ENCODE measurements around the gene UBE4A. TPM values are rescaled to one million over a fixed set of nuclear protein-coding genes. Genes with fewer than 3 reads are reported as not detected.

The UBE4A gene
- total RNA-seq, 2 donors from 2014 or later = 44.8 to 46.9 TPM

DNA sequence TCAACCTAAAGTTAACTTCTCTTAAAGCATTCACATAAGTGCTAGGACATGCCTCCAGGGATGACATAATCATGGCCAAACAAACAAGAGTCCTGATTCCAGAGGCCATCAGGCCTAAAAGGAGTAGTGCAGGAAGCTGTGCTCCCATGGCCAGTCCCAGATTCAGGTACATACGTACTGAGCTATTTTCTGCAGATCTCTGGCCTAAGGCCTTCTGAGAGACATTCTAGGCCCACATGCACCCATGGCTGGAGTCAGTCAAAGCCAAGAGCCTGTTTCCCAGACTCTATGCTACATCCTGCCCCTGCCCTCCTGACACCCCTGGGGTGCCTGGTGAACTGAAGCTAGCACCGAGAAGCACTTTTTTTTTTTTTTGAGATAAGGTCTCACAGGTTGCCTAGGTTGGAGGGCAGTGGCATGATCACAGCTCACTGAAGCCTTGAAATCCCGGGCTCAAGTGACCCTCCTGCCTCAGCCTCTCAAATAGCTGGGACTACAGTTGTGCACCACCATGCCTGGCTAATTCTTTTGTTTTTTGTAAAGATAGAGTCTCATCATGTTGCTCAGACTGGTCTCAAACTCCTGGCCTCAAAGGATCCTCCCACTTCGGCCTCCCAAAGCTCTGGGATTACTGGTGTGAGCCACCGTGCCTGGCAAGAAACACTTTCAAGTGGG, 17.4 kb upstream of the UBE4A start:
- Histone ChIP-seq H3K9me3 (no peaks in the 10 kb centered on the region), H3K27ac (no peak overlapping the region), H3K4me1 (no peaks in the 10 kb centered on the region), H3K4me3 (peak overlapping the region; percentile 9), H3K36me3 (no peaks in the 10 kb centered on the region), H3K9ac (ENCODE audit: low read depth in 2 of 2, low read length in 2 of 2) (peak overlapping the region in 1 of 2 donors; percentile 47), H3K27me3 (no peaks in the 10 kb centered on the region)
- DNase-seq = no peak
- no peak for TF ChIP-seq CTCF (IDR thresholded peaks at IDR 0.05)
- intact Hi-C loops (cut with DNase I) = no loop called here

DNA sequence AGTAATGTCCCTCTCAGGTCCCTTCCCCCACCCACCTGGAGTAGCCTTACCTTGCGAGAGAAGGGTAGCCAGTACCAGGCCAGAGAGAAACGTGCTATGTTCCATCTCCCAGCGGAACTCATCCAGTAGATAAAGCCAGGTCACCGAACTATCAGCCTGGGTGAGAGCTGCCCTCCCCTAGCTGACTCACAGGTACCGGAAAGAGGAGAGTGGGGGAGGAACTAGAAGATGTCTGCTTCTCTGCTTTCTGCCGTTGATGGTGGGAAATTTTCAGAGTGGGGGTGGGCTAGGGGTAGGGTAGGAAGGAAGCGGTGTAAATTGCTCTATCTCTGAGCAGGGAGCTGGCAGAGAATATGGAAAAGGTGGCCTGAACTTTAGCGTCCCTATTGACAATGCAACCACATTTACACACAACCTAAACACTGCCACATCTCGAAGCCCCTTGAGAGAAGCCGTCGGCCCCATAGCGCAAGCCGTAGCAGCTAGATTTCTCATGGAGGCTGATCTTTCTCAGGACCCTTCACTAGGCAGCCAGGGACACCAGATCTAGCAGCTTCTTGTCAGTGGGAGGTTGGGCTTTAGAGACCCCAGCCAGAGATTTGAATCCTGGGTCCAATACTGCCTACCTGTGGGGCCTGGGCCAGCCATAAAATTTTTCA, 16.8 kb upstream of the UBE4A start, which contains the start of gene CD3D:
Gene CD3D (minus strand): TSS at position 203 of the 659 bp plus-strand sequence. CDS start 98 bp downstream, at position 105.
- DNase-seq = no peak
- Histone ChIP-seq H3K27me3 (no peaks in the 10 kb centered on the region), H3K36me3 (no peaks in the 10 kb centered on the region), H3K27ac (peak within 1 kb of the TSS; percentile 40), H3K4me3 (peak within 1 kb of the TSS; percentile 9), H3K9ac (ENCODE audit: low read depth in 2 of 2, low read length in 2 of 2) (peak within 1 kb of the TSS in 1 of 2 donors; percentile 47), H3K4me1 (no peaks in the 10 kb centered on the region), H3K9me3 (no peaks in the 10 kb centered on the region)
- intact Hi-C loops (cut with DNase I) = no loop called here
- TF ChIP-seq CTCF (IDR thresholded peaks at IDR 0.05) = no peak

GRCh38 chr11:118343248-118343647, 16.2 kb upstream of the UBE4A start:
- H3K27me3 ChIP-seq = no peaks in the 10 kb centered on the region
- peak overlapping the region; percentile 25 for H3K27ac ChIP-seq
- intact Hi-C loops (cut with DNase I) = no loop called here
- H3K4me3 ChIP-seq = no peak overlapping the region
- TF ChIP-seq CTCF (IDR thresholded peaks at IDR 0.05) = no peak
- DNase-seq = no peak
- H3K4me1 ChIP-seq = no peaks in the 10 kb centered on the region
- no peaks in the 10 kb centered on the region for H3K9me3 ChIP-seq
- no peaks in the 10 kb centered on the region for H3K36me3 ChIP-seq
- H3K9ac ChIP-seq (ENCODE audit: low read depth in 2 of 2, low read length in 2 of 2) = no peak overlapping the region

DNA sequence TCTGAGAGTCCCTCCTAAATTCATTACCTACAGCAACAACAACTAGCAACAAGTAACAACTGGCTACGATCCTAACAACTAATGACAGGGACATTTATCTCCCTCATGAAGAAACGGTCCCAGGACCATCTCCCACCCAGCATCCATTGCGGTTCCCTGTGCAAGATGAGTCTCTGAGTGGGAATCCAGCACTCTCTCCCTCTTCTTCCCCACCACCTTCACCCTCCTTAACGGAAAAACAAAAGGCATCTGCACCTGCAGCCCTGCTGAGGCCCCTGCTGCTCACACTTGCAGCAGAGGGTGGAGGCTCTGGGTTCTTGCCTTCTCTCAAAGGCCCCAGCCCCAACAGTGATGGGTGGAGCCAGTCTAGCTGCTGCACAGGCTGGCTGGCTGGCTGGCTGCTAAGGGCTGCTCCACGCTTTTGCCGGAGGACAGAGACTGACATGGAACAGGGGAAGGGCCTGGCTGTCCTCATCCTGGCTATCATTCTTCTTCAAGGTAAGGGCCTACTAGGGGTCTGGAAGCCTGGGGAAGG, 15.4 kb upstream of the UBE4A start, which contains the start of gene CD3G:
Gene CD3G (plus strand): TSS at position 364 of the 535 bp plus-strand sequence. CDS start 80 bp downstream, at position 444.
- Histone ChIP-seq H3K9me3 (no peaks in the 10 kb centered on the region), H3K4me3 (no peak within 1 kb of the TSS), H3K4me1 (no peaks in the 10 kb centered on the region), H3K27me3 (no peaks in the 10 kb centered on the region), H3K9ac (ENCODE audit: low read depth in 2 of 2, low read length in 2 of 2) (peak within 1 kb of the TSS in 1 of 2 donors; percentile 28), H3K27ac (peak within 1 kb of the TSS; percentile 25), H3K36me3 (no peaks in the 10 kb centered on the region)
- intact Hi-C loops (cut with DNase I) = no loop called here
- no peak for DNase-seq
- no peak for TF ChIP-seq CTCF (IDR thresholded peaks at IDR 0.05)

GRCh38 chr11:118349475-118349874, 9.9 kb upstream of the UBE4A start:
- Histone ChIP-seq H3K27me3 (no peaks in the 10 kb centered on the region), H3K4me1 (no peaks in the 10 kb centered on the region), H3K36me3 (no peaks in the 10 kb centered on the region), H3K9ac (ENCODE audit: low read depth in 2 of 2, low read length in 2 of 2) (no peak overlapping the region), H3K9me3 (no peaks in the 10 kb centered on the region), H3K27ac (no peak overlapping the region), H3K4me3 (no peak overlapping the region)
- no peak for TF ChIP-seq CTCF (IDR thresholded peaks at IDR 0.05)
- intact Hi-C loops (cut with DNase I) = no loop called here
- no peak for DNase-seq

All from colonic mucosa (tissue), 4 donors.